Mesenchymal stem cell (in vitro differentiated cells and primary cell): ENCODE data around the gene EHD1.
"Not testable (repeated sequence)": the region's sequence is repeated elsewhere in the genome, so short reads cannot be mapped to it uniquely, and the experiment has no call there.

Source experiments
- DNase-seq: peaks from one replicate; pipeline ENCODE4 v3.0.0-alpha.2; 2013
- H2AFZ ChIP-seq: one replicate; pipeline ENCODE4 v1.6.1; 2013; ENCODE audit warnings: low read depth, mild to moderate bottlenecking, control low read depth, inconsistent platforms, low read length, moderate library complexity
- H2AK5ac ChIP-seq: 2 replicates; pipeline ENCODE4 v1.6.1; 2013; ENCODE audit warnings: low read length, moderate library complexity, mild to moderate bottlenecking, inconsistent platforms; ENCODE audit not compliant: severe bottlenecking
- H2BK120ac ChIP-seq: one replicate; pipeline ENCODE4 v1.6.1; 2013; ENCODE audit warnings: low read depth, mild to moderate bottlenecking, inconsistent platforms, low read length, moderate library complexity
- H2BK12ac ChIP-seq, 2 experiments: one replicate each; pipeline ENCODE4 v1.6.1; 2013; ENCODE audit warnings: inconsistent platforms in 2 of 2, low read length in 2 of 2, mild to moderate bottlenecking in 2 of 2, moderate library complexity in 2 of 2, control low read depth in 1 of 2
- H2BK15ac ChIP-seq: one replicate; pipeline ENCODE4 v1.6.1; 2013; ENCODE audit warnings: mild to moderate bottlenecking, low read depth, inconsistent platforms; ENCODE audit not compliant: poor library complexity, severe bottlenecking
- H2BK5ac ChIP-seq: 2 replicates; pipeline ENCODE4 v1.6.1; 2013; ENCODE audit warnings: low read depth, mild to moderate bottlenecking, low read length, control low read depth, inconsistent platforms; ENCODE audit not compliant: poor library complexity, severe bottlenecking
- H3K14ac ChIP-seq, 2 experiments: one replicate each; pipeline ENCODE4 v1.6.1; 2013; ENCODE audit warnings: inconsistent platforms in 2 of 2, low read length in 2 of 2, control low read depth in 1 of 2, mild to moderate bottlenecking in 1 of 2, moderate library complexity in 1 of 2
- H3K18ac ChIP-seq, 2 experiments: one replicate each; pipeline ENCODE4 v1.6.1; 2013; ENCODE audit warnings: inconsistent platforms in 2 of 2, low read length in 2 of 2, control low read depth in 1 of 2, low read depth in 1 of 2, mild to moderate bottlenecking in 1 of 2
- H3K23ac ChIP-seq, 2 experiments: one replicate each; pipeline ENCODE4 v1.6.1; 2013; ENCODE audit warnings: inconsistent platforms in 2 of 2, low read length in 2 of 2, mild to moderate bottlenecking in 2 of 2, moderate library complexity in 2 of 2, control low read depth in 1 of 2
- H3K27ac ChIP-seq: 2 replicates; pipeline ENCODE4 v1.5.1; 2013; ENCODE audit warnings: mild to moderate bottlenecking, moderate library complexity, low read length, control low read depth, inconsistent platforms; ENCODE audit not compliant: poor library complexity, severe bottlenecking
- H3K27me3 ChIP-seq, 2 experiments: 2 replicates each; pipeline versions ENCODE4 v1.6.1 to v1.7.0; 2013; ENCODE audit warnings: low read length in 2 of 2, mild to moderate bottlenecking in 2 of 2, moderate library complexity in 2 of 2, control low read depth in 1 of 2, inconsistent platforms in 1 of 2; ENCODE audit not compliant: control insufficient read depth in 1 of 2, insufficient read depth in 1 of 2
- H3K36me3 ChIP-seq, 2 experiments: 2 replicates each; pipeline versions ENCODE4 v1.6.1 to v1.7.0; 2013; ENCODE audit warnings: low read length in 2 of 2, control low read depth in 1 of 2, inconsistent platforms in 1 of 2, low read depth in 1 of 2, mild to moderate bottlenecking in 1 of 2; ENCODE audit not compliant: insufficient read depth in 2 of 2, control insufficient read depth in 1 of 2
- H3K4ac ChIP-seq, 2 experiments: one replicate each; pipeline ENCODE4 v1.6.1; 2013; ENCODE audit warnings: inconsistent platforms in 2 of 2, low read length in 2 of 2, mild to moderate bottlenecking in 2 of 2, moderate library complexity in 2 of 2, control low read depth in 1 of 2, low read depth in 1 of 2
- H3K4me1 ChIP-seq: 2 replicates; pipeline ENCODE4 v1.6.1; 2013; ENCODE audit warnings: low read depth, low read length, control low read depth; ENCODE audit not compliant: control insufficient read depth, insufficient read depth
- H3K4me2 ChIP-seq: 2 replicates; pipeline ENCODE4 v1.6.1; 2013; ENCODE audit warnings: low read length, mild to moderate bottlenecking, inconsistent platforms; ENCODE audit not compliant: poor library complexity, severe bottlenecking
- H3K4me3 ChIP-seq, 2 experiments: 2 replicates each; pipeline versions ENCODE4 v1.5.1 to v1.7.0; 2013; ENCODE audit warnings: low read length in 2 of 2, mild to moderate bottlenecking in 2 of 2, control low read depth in 1 of 2, low read depth in 1 of 2; ENCODE audit not compliant: insufficient read depth in 1 of 2
- H3K79me1 ChIP-seq: replicated peaks from 2 replicates; pipeline ENCODE4 v1.6.1; 2013; ENCODE audit warnings: mild to moderate bottlenecking, control low read depth, low read length, inconsistent platforms; ENCODE audit not compliant: poor library complexity, severe bottlenecking
- H3K9ac ChIP-seq: 2 replicates; pipeline ENCODE4 v1.7.0; 2013; ENCODE audit warnings: mild to moderate bottlenecking, low read length, moderate library complexity
- H3K9me3 ChIP-seq: 2 replicates; pipeline ENCODE4 v1.7.0; 2013; ENCODE audit warnings: mild to moderate bottlenecking, low read length; ENCODE audit not compliant: control insufficient read depth
- H4K8ac ChIP-seq: one replicate; pipeline ENCODE4 v1.6.1; 2013; ENCODE audit warnings: inconsistent platforms, mild to moderate bottlenecking, low read length, moderate library complexity
- H4K91ac ChIP-seq: one replicate; pipeline ENCODE4 v1.6.1; 2013; ENCODE audit warnings: mild to moderate bottlenecking, low read length, inconsistent platforms
- WGBS: methylation state at CpG from one replicate; pipeline ENCODE4 v1.1.7; 2013; ENCODE audit warnings: mixed read lengths; 5-methylcytosine and 5-hydroxymethylcytosine counted together

Gene EHD1

DNA sequence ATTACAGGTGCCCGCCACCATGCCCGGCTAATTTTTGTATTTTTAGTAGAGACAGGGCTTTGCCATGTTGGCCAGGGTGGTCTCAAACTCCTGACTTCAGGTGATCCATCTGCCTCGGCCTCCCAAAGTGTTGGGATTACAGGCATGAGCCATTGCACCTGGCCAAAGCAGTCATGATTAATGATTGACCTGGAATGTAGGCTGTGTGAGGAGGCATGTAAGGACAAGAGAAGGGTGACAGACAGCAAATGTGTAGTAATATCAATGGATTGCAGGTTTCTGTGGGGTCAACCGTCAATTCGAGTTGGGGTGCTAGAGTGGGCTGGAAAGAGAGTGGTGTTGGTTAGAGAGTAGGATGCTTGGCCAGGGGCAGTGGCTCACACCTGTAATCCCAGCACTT is 63.0 kb downstream of the EHD1 start:
- H3K9ac ChIP-seq, H3K14ac ChIP-seq, H2BK15ac ChIP-seq, H4K91ac ChIP-seq, H2AK5ac ChIP-seq, DNase-seq, H3K79me1 ChIP-seq, H3K4me3 ChIP-seq, H3K36me3 ChIP-seq, H3K9me3 ChIP-seq, H3K23ac ChIP-seq, H2BK12ac ChIP-seq, H2BK5ac ChIP-seq, H3K4me2 ChIP-seq, H3K27ac ChIP-seq, H2BK120ac ChIP-seq, H3K4ac ChIP-seq, H3K18ac ChIP-seq, H2AFZ ChIP-seq, H3K4me1 ChIP-seq, H3K27me3 ChIP-seq: not testable (repeated sequence)
- 94% methylated on average over 5 of the region's 5 CpGs for WGBS
- peak overlapping the region; percentile 37 for H4K8ac ChIP-seq

DNA sequence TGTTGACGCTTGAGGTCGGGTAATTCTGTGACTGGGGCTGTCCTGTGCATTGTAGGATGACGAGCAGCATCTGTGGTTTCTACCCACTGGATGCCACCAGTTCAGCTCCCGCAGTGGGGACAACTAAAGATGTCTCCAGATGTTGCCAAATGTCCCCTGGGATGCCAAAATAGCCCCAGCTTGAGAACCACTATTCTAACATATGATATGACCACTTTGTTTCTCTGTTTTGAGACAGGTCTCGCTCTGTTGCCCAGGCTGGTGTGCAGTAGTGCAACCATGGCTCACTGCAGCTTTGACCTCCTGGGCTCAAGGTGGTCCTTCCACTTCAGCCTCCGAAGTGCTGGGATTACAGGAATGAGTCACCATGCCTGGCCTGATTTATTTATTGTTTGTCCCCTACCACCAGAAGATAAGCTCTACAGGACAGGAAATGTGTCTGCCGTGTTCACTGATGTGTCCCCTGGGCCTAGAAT is 63.7 kb downstream of the EHD1 start:
- Histone ChIP-seq H2AFZ (no peak overlapping the region), H3K79me1 (peaks cover 3% of the 10 kb centered on the region), H3K4me2 (no peak overlapping the region), H3K9me3 (no peaks in the 10 kb centered on the region), H2BK15ac (no peak overlapping the region), H3K36me3 (no peaks in the 10 kb centered on the region), H2BK120ac (no peak overlapping the region), H4K91ac (no peak overlapping the region), H3K4me1 (peaks cover 7% of the 10 kb centered on the region), H2AK5ac (no peak overlapping the region), H3K27ac (no peak overlapping the region), H3K27me3 (no peaks in the 10 kb centered on the region), H2BK5ac (no peak overlapping the region), H4K8ac (no peak overlapping the region), H3K4me3 (no peak overlapping the region), H3K23ac (no peak overlapping the region), H3K9ac (no peak overlapping the region), H3K18ac (no peak overlapping the region), H3K4ac (no peak overlapping the region), H3K14ac (no peak overlapping the region), H2BK12ac (no peak overlapping the region)
- 54% methylated on average over 7 of the region's 7 CpGs for WGBS
- peak; percentile 51 for DNase-seq

DNA sequence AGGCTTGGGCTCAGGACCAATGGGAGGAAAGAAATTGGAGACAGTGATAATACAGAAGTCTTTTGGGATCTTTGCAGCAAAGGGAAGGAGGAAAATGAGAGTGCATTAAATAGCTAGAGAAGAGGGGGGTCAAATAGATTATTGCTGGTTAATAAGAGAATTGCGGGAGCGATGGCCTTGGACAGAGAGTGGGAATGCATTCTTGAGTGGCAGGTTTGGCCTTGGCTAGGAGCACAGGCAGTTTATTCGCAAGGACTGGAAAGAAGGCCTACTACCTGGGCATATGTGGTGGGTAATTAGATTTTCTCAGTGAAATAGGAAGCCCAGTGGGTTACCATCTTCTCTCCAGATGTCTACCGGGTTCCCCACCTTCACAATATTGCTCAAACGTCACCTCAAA is 64.6 kb downstream of the EHD1 start:
- Histone ChIP-seq H3K14ac (no peak overlapping the region), H3K36me3 (no peaks in the 10 kb centered on the region), H3K18ac (no peak overlapping the region), H2BK15ac (no peak overlapping the region), H4K8ac (no peak overlapping the region), H3K27me3 (no peaks in the 10 kb centered on the region), H3K23ac (no peak overlapping the region), H3K27ac (no peak overlapping the region), H2BK120ac (no peak overlapping the region), H3K4ac (no peak overlapping the region), H2BK5ac (no peak overlapping the region), H3K4me1 (peaks cover 13% of the 10 kb centered on the region), H2BK12ac (no peak overlapping the region), H3K9me3 (no peaks in the 10 kb centered on the region), H2AFZ (no peak overlapping the region), H2AK5ac (no peak overlapping the region), H3K4me3 (no peak overlapping the region), H3K4me2 (no peak overlapping the region), H4K91ac (no peak overlapping the region), H3K9ac (no peak overlapping the region), H3K79me1 (peaks cover 9% of the 10 kb centered on the region)
- DNase-seq = no peak
- WGBS = 84% methylated on average over 5 of the region's 5 CpGs

DNA sequence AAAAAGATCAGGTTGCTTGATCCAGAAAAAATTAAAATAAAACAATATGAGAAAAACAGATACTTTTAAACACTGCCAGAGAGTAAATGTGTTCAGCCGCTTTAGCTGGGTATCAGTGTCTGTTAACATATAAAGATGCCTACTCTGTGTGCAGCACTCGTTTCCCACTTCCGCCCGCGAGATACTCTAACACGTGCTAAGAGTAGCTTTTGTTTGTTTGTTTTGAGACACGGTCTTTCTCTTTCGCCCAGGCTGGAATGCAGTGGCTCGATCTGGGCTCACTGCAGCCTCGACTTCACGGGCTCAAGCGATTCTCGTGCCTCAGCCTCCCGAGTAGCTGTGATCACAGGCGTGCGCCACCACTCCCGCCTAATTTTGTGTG is 67.5 kb downstream of the EHD1 start:
- Histone ChIP-seq H2AK5ac (no peak overlapping the region), H3K36me3 (peaks cover 22 to 25% of the 10 kb centered on the region in 2 experiments), H4K91ac (no peak overlapping the region), H2BK15ac (no peak overlapping the region), H2AFZ (peak overlapping the region; percentile 42), H3K27ac (peak overlapping the region; percentile 11), H3K9ac (peak overlapping the region; percentile 55), H3K27me3 (no peaks in the 10 kb centered on the region), H3K14ac (no peak overlapping the region), H3K79me1 (peaks cover 23% of the 10 kb centered on the region), H4K8ac (peak overlapping the region; percentile 94), H2BK5ac (no peak overlapping the region), H3K4me3 (peak overlapping the region in 1 of 2 experiments; percentile 89), H3K4me1 (peaks cover 17% of the 10 kb centered on the region), H3K4ac (peak overlapping the region in 1 of 2 experiments; percentile 15), H3K18ac (no peak overlapping the region), H3K23ac (no peak overlapping the region), H2BK12ac (no peak overlapping the region), H3K9me3 (no peaks in the 10 kb centered on the region), H2BK120ac (no peak overlapping the region), H3K4me2 (peak overlapping the region; percentile 65)
- 18% methylated on average over 8 of the region's 17 CpGs for WGBS
- no peak for DNase-seq
